Measurements from ENCODE around the gene RALB. TPM values are rescaled to one million over a fixed set of nuclear protein-coding genes. Genes with fewer than 3 reads are reported as not detected.

The RALB gene
- total RNA-seq, 1 experiment from 2014 or later = 17.1 TPM

DNA sequence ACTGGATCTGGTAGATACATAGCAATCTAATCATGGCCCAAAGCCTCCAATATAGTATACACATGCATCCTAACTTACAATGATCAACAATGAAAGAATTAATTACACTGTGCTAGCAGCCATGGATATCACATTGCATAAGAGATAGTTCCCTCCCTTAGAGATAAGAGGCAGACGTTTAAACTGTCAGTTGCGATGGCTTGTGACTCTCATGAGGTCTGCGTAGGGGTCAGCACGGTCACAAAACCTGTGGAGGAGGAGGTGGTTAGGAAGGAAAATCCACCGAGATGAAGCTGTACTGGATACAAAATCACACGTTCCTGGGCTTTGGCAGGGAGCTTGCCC lies 800 bp upstream of the RALB start:
- Mint-ChIP-seq H3K36me3 (no peaks in the 10 kb centered on the region), H3K27me3 (ENCODE audit: low read depth) (peaks cover 67% of the 10 kb centered on the region), H3K9me3 (no peaks in the 10 kb centered on the region), H3K27ac (no peak overlapping the region), H3K4me3 (peak overlapping the region; percentile 99), H3K4me1 (peaks cover 47% of the 10 kb centered on the region)
- ChIA-PET CTCF (interaction anchor here (0.7 to 3.4 kb wide), 16 partner anchors 10 to 444 kb away, joined by 3 to 34 read pairs (median 3); partner anchors contain the start of gene TMEM185B), POLR2A (interaction anchor here (0.6 to 1.4 kb wide), 6 partner anchors 24 to 823 kb away, joined by 3 to 5 read pairs (median 4); partner anchors contain the start of gene TMEM185B)
- no peak for ATAC-seq
- DNase-seq (ENCODE audit: low spot score) = no peak
- no peak for TF ChIP-seq JAZF1 (CRISPR knock-in tag; IDR thresholded peaks at IDR 0.05)
- TF ChIP-seq, protein P1, sequence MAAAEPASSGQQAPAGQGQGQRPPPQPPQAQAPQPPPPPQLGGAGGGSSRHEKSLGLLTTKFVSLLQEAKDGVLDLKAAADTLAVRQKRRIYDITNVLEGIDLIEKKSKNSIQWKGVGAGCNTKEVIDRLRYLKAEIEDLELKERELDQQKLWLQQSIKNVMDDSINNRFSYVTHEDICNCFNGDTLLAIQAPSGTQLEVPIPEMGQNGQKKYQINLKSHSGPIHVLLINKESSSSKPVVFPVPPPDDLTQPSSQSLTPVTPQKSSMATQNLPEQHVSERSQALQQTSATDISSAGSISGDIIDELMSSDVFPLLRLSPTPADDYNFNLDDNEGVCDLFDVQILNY (CRISPR knock-in tag; IDR thresholded peaks at IDR 0.05) = no peak

DNA sequence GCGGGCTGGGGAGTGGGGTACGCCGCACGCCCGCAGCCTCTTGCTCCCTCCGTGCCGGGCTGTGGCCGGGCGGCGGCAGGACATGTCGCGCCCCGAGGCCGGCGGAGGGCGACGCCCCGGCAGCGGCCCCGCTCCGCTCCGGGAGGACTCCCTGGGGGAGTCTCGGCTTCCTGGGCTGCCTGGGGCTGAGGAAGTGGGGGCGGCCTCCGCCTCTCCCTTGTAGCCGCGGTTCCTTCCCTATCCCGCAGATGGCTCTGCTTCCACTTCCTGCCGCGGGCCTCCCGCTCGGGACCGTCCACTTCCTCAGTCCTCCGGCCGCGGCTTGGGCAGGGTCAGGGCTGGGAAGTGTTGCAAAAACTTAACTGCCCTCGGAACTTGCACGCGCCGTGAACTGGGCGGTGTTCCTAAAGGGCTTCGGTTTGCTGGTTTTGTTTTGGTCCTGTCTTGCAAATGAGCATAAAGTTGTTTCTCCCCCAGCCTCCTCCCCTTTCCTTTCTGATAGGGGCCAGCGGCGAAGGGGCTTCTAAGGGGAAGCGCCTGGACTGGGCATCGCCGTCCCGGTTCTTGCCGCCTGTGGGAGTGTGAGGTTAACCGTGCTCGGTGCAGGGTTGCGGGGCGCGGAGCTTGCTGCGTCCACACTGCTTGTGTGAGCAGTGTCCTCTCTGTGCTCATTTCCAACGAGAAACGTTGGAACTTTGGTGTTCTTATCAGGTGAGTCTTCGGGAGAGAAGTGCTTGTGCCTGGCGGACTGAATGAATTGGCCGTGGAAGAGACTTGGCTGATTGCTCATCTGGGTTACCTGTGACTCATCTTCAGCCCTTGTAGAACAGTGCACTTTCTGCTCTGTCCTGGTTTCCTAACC lies 600 bp downstream of the RALB start:
- Mint-ChIP-seq H3K27ac (no peak overlapping the region), H3K27me3 (ENCODE audit: low read depth) (peaks cover 59% of the 10 kb centered on the region)
- CTCF ChIA-PET = interaction anchor here (0.5 to 3.4 kb wide), 14 partner anchors 13 to 268 kb away, joined by 3 to 34 read pairs (median 4); no protein-coding TSS in a partner anchor
- peak; percentile 61; the same call in 1 of the 2 replicates for TF ChIP-seq ZNF263 (CRISPR knock-in tag; IDR thresholded peaks at IDR 0.05; ENCODE audit: low read depth)
- TF ChIP-seq TP53 (CRISPR knock-in tag; IDR thresholded peaks at IDR 0.05) = no peak
- no peak for TF ChIP-seq OVOL2 (CRISPR knock-in tag; IDR thresholded peaks at IDR 0.05; ENCODE audit: borderline replicate concordance)
- TF ChIP-seq FOXP1 (CRISPR knock-in tag; IDR thresholded peaks at IDR 0.05; ENCODE audit: borderline replicate concordance) = no peak; the same call in 1 of the 2 replicates
- TF ChIP-seq, protein P2, sequence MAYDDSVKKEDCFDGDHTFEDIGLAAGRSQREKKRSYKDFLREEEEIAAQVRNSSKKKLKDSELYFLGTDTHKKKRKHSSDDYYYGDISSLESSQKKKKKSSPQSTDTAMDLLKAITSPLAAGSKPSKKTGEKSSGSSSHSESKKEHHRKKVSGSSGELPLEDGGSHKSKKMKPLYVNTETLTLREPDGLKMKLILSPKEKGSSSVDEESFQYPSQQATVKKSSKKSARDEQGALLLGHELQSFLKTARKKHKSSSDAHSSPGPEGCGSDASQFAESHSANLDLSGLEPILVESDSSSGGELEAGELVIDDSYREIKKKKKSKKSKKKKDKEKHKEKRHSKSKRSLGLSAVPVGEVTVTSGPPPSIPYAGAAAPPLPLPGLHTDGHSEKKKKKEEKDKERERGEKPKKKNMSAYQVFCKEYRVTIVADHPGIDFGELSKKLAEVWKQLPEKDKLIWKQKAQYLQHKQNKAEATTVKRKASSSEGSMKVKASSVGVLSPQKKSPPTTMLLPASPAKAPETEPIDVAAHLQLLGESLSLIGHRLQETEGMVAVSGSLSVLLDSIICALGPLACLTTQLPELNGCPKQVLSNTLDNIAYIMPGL (CRISPR knock-in tag; IDR thresholded peaks at IDR 0.05) = peak; percentile 28; the same call in 1 of the 2 replicates
- TF ChIP-seq, protein P1 (CRISPR knock-in tag; IDR thresholded peaks at IDR 0.05) = no peak
- TF ChIP-seq, protein P3, sequence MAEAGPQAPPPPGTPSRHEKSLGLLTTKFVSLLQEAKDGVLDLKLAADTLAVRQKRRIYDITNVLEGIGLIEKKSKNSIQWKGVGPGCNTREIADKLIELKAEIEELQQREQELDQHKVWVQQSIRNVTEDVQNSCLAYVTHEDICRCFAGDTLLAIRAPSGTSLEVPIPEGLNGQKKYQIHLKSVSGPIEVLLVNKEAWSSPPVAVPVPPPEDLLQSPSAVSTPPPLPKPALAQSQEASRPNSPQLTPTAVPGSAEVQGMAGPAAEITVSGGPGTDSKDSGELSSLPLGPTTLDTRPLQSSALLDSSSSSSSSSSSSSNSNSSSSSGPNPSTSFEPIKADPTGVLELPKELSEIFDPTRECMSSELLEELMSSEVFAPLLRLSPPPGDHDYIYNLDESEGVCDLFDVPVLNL (CRISPR knock-in tag; IDR thresholded peaks at IDR 0.05; ENCODE audit: borderline replicate concordance, low read depth) = no peak
- TF ChIP-seq CBFB (CRISPR knock-in tag; IDR thresholded peaks at IDR 0.05; ENCODE audit: low read depth) = no peak
- TF ChIP-seq, protein P4, sequence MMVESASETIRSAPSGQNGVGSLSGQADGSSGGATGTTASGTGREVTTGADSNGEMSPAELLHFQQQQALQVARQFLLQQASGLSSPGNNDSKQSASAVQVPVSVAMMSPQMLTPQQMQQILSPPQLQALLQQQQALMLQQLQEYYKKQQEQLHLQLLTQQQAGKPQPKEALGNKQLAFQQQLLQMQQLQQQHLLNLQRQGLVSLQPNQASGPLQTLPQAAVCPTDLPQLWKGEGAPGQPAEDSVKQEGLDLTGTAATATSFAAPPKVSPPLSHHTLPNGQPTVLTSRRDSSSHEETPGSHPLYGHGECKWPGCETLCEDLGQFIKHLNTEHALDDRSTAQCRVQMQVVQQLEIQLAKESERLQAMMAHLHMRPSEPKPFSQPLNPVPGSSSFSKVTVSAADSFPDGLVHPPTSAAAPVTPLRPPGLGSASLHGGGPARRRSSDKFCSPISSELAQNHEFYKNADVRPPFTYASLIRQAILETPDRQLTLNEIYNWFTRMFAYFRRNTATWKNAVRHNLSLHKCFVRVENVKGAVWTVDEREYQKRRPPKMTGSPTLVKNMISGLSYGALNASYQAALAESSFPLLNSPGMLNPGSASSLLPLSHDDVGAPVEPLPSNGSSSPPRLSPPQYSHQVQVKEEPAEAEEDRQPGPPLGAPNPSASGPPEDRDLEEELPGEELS (CRISPR knock-in tag; IDR thresholded peaks at IDR 0.05) = no peak
- TF ChIP-seq, protein P5, sequence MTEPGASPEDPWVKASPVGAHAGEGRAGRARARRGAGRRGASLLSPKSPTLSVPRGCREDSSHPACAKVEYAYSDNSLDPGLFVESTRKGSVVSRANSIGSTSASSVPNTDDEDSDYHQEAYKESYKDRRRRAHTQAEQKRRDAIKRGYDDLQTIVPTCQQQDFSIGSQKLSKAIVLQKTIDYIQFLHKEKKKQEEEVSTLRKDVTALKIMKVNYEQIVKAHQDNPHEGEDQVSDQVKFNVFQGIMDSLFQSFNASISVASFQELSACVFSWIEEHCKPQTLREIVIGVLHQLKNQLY (CRISPR knock-in tag; IDR thresholded peaks at IDR 0.05) = no peak
- TF ChIP-seq SMAD4 (CRISPR knock-in tag; IDR thresholded peaks at IDR 0.05) = no peak
- no peak for TF ChIP-seq SP1 (CRISPR knock-in tag; conservative IDR thresholded peaks at IDR 0.05)
- no peak for TF ChIP-seq ZNF121 (CRISPR knock-in tag; IDR thresholded peaks at IDR 0.05)
- TF ChIP-seq, protein P6, sequence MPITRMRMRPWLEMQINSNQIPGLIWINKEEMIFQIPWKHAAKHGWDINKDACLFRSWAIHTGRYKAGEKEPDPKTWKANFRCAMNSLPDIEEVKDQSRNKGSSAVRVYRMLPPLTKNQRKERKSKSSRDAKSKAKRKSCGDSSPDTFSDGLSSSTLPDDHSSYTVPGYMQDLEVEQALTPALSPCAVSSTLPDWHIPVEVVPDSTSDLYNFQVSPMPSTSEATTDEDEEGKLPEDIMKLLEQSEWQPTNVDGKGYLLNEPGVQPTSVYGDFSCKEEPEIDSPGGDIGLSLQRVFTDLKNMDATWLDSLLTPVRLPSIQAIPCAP (CRISPR knock-in tag; IDR thresholded peaks at IDR 0.05) = no peak
- no peak for TF ChIP-seq ZNF138 (CRISPR knock-in tag; conservative IDR thresholded peaks at IDR 0.05)
- no peak for TF ChIP-seq SMAD3 (CRISPR knock-in tag; IDR thresholded peaks at IDR 0.05; ENCODE audit: borderline replicate concordance)
- TF ChIP-seq, protein P7, sequence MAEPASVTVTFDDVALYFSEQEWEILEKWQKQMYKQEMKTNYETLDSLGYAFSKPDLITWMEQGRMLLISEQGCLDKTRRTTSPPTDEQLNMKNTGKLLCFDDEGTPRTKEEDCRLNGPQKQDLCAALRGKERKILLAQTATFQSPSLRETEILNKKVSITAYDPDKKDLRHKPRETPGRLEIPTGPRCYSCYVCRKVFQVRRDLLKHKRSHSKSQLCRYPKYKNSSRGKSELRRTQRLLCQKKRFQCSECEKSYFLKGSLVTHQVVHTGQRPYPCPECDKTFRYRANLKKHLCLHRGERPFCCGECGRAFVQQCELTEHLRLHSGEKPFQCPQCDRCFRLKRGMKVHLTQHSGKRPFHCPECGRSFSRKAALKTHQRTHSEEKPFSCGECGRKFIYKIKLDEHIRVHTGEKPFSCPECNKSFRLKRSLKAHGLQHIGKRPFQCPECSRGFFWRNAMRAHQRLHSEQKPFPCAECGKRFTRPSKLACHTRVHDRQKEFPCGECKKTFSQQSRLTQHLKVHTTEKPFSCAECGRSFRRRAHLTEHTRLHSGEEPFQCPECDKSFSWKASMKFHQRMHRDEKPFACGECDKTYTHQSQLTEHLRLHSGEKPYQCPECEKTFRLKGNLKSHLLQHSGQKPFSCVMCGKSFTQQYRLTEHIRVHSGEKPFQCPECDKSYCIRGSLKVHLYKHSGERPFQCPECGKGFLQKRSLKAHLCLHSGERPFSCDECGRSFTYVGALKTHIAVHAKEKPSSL (CRISPR knock-in tag; conservative IDR thresholded peaks at IDR 0.05) = no peak
- TF ChIP-seq, protein P8, sequence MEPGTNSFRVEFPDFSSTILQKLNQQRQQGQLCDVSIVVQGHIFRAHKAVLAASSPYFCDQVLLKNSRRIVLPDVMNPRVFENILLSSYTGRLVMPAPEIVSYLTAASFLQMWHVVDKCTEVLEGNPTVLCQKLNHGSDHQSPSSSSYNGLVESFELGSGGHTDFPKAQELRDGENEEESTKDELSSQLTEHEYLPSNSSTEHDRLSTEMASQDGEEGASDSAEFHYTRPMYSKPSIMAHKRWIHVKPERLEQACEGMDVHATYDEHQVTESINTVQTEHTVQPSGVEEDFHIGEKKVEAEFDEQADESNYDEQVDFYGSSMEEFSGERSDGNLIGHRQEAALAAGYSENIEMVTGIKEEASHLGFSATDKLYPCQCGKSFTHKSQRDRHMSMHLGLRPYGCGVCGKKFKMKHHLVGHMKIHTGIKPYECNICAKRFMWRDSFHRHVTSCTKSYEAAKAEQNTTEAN (CRISPR knock-in tag; IDR thresholded peaks at IDR 0.05) = no peak
- TF ChIP-seq ESRRA (CRISPR knock-in tag; IDR thresholded peaks at IDR 0.05; ENCODE audit: borderline replicate concordance) = no peak

More for the DNA sequence above, 600 bp downstream of the RALB start:
- peak; percentile 62 for DNase-seq (ENCODE audit: low spot score)
- ATAC-seq = peak; percentile 46
- peaks cover 1% of the 10 kb centered on the region for H3K36me3 Mint-ChIP-seq
- POLR2A ChIA-PET = interaction anchor here (0.7 to 1.4 kb wide), 5 partner anchors 14 to 822 kb away, joined by 3 to 5 read pairs (median 3); partner anchors contain the start of gene TMEM185B
- H3K4me3 Mint-ChIP-seq = peak overlapping the region; percentile 81
- peaks cover under 1% of the 10 kb centered on the region for H3K9me3 Mint-ChIP-seq
- peaks cover 37% of the 10 kb centered on the region for H3K4me1 Mint-ChIP-seq
